ENCODE measurements around the gene LTA4H.

DNA sequence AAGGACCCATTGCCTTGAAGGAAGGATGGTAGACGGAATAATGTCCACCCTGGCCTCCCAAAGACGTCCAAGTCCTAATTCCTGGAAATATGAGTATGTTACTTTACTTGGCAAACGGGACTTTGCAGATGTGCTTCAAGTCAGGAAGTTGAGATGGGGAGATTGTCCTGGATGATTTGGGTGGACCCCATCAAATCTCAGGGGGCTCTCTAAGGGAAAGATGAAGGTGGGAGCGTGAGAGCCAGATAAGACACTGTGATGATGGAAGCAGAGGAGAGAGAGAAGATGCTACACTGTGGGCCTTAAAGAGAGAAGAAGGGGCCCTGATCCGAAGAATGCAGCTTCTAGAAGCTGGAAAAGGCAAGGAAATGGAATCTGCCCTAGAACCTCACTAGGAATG is 29.6 kb upstream of the LTA4H start:
- TF ChIP-seq, protein P1, sequence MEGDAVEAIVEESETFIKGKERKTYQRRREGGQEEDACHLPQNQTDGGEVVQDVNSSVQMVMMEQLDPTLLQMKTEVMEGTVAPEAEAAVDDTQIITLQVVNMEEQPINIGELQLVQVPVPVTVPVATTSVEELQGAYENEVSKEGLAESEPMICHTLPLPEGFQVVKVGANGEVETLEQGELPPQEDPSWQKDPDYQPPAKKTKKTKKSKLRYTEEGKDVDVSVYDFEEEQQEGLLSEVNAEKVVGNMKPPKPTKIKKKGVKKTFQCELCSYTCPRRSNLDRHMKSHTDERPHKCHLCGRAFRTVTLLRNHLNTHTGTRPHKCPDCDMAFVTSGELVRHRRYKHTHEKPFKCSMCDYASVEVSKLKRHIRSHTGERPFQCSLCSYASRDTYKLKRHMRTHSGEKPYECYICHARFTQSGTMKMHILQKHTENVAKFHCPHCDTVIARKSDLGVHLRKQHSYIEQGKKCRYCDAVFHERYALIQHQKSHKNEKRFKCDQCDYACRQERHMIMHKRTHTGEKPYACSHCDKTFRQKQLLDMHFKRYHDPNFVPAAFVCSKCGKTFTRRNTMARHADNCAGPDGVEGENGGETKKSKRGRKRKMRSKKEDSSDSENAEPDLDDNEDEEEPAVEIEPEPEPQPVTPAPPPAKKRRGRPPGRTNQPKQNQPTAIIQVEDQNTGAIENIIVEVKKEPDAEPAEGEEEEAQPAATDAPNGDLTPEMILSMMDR (IDR thresholded peaks at IDR 0.05 in 8 of 11, conservative IDR thresholded peaks at IDR 0.05 in 3 of 11): no peak
- TF ChIP-seq POLR2A (IDR thresholded peaks at IDR 0.05) (no peak), POLR2AphosphoS5 (IDR thresholded peaks at IDR 0.05) (no peak)

Data from spleen (tissue), 7 donors.